Measurements from ENCODE around the gene FANCG.

The FANCG gene

DNA sequence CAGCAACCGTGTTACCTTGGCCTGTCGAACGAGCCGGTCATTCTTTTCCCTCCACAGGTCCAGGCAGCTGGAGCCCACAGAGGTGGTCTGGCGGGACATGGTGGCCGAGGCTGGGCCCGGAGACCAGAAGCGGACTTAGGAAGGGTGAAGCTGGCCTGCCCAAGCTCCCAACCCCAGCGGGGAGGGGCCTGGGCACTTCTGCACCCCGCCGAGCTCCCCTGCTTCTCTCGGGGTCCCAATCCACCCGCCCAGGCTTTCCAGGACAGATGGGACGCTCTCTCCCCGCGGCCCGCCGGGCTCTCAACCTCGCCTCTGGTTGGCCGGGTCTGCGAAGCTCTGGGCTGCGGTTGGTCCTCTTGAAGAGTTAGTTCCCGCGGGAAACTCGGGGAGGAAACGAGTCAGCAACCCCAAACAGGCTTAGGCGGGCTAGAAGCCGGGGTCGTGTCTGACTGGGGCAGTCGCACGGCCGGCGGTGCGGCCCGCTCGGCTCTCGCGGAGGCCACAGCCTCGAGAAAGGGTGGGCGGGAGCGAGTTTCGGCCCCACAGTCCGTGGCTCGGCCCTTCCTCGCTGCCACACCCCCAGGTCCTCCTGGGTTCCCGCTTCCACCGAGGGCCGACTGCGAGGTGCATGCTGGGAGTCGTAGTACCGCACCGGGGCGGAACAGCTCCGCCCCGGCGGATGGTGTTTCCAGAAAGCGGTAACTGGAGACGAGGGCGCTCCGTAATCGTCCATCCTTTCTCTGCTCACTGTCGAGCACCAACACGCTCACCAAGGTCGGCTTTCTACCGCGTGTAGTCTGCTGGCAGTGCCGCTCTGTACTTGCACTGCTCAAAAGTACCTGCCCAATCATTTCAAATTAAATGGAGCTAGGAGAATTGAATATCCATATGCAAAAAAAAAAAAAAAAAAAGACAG lies at the start of gene FANCG:
TSS of gene FANCG (minus strand) at position 517 of the 916 bp plus-strand sequence. CDS start at position 99, 418 bp downstream.
- peak; percentile 94 for DNase-seq

DNA sequence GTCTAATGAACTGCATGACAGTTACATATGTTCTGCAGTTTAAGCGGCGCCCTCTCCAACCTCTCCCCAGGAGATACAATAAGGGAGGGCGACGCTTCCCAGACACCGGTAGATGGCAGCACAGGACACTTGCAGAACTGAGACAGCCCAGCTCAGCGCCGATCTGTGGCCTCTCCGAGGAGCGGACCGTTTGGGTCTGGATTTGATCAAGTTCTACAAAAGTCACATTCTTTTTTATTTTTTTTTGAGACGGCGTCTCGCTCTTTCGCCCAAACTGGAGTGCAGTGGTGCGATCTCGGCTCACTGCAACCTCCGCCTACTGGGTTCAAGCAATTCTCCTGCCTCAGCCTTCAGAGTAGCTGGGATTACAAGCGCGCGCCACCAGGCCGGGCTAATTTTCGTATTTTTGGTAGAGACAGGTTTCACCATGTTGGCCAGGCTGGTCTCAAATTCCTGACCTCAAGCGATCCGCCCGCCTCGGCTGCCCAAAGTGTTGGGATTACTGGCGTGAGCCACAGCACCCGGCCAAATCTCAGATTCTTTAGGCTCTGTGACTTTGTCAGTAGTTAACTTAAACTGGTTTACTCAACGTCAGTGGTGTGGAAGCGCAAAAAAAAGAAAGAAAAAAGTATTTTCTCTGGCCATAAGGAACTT lies 37.3 kb upstream of the FANCG start:
- peak; percentile 93 for DNase-seq

DNA sequence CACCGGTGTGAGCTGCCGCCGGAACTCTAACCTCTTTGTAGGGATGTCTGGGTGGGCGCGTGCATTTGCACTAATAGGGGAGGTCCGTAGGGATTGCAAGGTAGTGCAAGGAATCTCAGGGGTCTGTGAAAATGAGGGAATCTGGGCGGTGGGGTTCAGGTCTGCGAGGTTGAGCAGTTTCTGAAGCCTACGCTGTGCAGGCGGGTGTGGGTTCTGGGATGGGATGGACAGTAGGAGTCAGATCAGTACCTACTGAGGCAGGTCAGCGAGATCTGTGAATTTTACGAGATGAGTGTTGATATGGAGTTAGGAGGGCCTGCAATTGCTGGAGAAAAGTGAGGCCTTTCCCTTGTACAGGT lies 36.8 kb upstream of the FANCG start:
- no peak for DNase-seq

DNA sequence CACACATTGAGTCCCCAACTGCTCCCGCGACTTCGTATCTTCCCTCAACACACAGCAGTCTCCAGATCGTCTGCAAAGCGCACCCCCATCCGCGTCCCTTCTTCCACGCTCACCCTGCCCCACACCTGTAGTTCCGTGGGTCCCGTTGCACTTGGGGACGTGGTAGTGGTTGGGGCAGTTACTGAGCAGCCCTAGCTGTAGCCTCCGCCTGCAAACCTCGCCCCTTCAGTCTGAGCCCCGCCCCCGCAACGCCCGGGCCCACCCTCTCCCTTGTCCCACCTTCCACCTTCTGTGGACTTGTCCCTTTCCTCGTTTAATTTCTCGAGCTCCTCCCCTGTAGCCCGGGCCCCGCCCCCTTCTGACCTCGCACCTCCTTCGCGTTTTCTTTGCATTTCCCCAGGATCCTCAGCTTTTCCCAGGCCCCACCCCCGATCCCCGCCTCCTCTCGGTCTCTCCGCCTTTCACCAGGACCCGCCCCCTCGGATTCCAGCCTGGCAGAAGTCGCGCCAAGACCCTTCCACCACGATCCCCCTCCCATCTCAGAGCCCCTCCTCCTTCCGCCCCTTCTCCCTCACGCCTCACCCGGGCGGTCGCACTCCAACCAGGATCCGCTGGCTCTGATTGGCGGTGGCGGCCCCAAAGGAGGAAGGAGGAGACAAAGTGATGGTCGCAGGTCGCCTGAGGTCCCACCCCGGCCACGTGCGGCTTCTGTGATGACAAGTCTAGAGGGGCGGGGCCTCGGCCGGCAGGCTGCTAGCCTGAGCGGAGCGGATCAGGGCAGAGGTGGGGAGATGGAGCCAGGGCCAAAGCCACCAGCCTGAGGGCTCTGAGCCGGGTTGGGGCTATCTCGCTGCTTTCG lies 36.2 kb upstream of the FANCG start, which contains the start of gene ATOSB:
TSS of gene ATOSB (minus strand) at position 183 of the 859 bp plus-strand sequence. CDS start 7,588 bp downstream, outside the sequence.
- peak; percentile 94 for DNase-seq

DNA sequence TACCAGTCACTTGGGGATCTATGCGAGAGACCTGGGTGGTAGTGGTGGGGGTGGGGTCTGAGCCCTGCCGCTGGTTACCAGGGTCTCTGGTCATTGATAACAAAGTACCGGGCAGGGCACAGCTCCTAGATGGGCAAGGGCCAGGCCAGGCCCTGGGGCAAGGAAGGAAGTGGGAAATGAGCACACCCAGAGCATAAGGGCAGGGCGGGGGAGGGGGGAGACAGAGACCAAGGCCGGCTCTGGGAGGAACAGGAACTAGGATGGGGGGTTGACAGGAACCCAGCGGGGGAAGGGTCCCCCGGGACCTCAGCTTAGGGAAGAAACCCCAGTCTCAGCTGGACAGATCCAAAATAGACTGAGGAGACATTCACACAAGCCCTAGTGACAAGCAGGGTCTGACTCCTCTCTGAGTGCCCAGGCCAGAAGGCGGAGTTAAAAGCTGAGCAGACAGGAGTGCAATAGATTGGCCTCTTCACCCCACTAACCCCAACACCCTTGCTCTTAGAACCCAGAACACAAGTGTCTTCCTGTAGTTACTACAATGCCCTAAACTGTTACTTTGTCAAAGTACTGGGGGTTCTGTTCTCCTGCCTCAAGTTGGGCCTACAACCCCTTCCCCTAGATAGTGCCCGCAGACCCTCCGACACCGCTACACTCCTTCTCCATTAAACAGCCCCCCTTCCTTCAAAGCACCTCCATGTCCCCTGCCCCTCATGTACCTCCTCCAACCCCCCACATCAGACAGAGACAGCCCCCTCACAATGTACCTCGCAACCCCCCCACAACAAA lies 35.3 kb upstream of the FANCG start:
- peak; percentile 36 for DNase-seq

DNA sequence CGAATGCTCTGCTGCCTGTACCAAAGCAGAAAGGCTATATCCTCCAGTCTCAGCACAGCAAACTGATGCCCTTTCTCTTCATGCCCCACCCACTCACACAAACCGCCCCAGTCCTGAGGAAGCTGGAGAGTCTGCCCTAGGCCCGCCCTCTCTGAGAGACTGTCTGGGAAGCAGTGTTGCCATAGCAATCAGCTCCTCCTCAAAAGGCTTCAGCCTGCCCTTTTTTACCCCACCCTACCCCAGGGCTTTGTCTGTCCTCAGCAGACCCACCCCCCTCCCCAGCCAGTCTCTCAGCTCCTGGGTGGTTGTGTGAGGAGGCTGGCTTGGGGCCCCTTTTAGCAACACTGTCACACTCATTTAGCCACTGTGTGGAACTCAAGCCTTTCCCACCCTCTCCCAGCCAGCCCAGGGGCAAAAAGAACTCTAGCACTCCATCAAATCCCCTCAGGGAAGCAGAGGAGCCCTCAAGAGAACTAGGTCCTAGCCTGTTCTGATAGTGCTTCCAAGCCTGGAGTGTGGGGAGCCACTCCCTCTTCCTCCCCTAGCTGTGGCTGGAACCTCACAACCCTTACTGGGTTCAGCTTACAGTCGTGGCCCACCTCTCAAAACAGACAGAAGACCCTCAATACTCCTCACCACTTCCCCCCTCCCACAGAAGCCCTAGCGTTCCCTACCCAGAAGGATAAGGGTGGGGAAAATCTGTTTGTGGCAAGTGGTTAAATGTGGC lies 34.5 kb upstream of the FANCG start:
- peak; percentile 83 for DNase-seq

DNA sequence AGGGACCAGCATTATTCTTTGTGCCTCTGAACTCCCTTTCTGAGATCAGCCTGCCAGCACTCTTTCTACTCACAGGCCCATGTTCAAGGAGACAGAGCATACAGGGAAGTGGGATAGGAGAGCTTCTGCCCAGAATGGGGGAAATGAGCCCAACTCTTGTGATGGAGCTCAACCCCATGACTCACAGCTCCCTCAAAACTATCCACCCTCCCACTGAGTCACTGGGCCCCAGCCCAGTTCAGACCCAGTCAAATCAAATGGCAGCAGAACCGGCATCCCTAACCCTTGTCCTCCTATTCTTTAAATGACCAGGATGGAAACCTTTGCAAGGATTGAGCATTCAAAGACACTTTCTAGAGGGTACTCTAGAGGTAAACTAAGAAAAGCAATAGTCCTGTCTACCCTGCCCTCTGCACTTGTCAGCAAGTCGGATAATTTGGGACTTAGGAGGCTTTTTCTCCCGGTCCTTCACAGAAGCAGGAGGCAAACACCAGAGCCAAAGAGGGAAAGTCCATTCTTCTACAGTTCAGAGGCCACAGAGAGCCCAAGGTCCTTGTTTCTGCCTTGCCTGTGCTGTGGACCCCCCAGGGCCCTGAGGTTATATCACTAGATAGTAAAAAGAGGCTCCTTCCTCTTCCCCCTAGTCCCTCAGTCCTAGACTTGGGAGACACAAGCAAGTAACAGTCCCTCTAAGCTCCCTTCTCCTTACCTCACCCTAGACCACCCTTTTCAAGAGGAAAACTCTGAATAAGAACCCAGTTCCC lies 32.7 kb upstream of the FANCG start:
- DNase-seq: no peak

DNA sequence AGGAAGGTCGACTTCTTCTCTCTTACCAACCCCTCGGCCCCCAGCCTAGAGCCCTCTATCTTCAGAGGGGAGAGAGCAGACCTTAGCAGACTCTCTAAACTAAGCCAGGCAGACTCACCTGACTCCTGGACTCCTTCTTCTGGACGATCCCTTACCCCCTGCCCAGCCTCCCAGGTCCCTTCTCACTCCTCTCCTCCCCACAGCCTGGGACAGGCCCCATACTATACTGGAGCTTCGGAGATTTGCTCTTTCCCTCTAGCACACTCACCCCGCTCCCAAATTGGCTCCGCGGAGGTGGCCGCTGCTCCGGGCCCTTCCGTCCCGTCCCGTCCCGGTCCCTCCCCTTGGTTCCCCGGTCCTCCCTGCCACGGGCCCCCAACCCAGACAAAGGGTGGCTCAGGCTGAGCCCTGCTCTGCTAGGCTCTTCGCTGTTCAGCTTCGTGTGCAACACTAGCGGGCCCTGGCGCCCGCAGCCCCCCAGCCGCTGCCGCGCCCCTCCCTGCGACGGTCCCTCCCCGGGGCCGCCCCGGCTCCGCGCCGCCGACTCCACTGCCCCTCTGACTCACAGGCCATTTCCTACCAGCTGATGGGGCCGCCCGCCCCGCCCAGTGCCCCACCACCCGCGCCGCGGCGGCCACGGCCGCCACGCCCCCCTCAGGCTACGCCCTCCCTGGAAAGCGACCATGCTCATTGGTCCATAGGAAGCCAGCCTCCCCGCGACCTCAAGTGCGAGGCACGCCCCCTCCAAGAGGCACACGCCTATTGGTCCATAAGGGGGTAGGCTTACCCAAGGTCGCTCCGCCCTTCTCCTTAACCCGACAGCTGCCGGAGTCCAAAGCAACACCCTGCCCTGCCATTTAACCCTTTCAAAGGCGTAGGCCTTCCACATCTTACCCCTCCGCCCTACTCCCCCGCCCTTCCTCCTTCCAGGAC lies 31.5 kb upstream of the FANCG start:
- peak; percentile 99 for DNase-seq

DNA sequence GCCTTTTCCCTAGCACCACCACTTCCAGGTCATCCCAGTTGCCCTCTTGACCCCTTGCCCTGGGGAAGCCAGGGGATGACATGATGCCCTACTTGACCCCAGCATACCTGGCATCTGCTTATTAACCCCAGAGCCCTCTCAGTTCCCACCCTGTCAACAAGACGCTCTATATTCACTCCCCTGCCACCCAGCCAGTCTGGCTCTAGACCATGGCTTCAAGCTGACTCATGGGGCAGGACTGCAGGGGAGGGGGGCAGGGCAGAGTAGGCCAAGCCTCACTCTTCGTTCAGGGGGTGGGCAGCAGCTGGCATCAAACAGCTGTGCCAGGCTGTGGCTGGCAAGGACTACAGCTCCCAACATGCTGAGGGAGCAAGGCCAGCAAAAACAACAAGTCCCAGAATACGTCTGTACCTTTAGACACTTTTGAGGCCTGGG lies 30.6 kb upstream of the FANCG start:
- no peak for DNase-seq

DNA sequence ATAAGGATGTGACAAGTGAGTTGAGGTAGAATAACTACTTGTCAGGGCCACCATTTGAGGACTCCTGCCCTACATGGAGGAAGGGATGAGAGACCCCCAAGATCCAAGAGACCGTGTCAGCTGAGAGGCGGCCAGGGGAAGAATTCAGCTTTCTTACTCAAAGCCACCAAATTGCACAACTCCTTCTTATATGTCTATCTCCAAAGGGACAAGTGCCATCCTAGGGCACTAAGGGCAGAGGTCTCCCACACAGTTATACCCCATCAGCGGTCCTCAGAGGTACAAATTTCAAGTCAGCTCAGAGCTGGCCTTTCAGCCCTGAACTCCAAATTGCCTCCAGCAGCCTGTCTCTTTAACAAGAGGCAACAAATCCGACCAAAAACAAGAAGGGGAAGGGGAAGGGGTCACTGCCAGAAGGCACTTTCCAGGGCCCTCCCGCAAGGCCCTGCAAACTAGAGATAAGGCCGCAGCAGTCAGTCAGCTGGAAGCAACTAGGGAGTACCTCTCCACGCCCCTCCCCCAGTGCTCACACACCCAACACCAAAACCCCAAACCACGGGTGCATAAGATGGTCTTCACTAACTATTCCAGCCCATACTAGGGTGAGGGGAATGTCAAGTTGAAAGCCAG lies 29.3 kb upstream of the FANCG start:
- DNase-seq: no peak

DNA sequence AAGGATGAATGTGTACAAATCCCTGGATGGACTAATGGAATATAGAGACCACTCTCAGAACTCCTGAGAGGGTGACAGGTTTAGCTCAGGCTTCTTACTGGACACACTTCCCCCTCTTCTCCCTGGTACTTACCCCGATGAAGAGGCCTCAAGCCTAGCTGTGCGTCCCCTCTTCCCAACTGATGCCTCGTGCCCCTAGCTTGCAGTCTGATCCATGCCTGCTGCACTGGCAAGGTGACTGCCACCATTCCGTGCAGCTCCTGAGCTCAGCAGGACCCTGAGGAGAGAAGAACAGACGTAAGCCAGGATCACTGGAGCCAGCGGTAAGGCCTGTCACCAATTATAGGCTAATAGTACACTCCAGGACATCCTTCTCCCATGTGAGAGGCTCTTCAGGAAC lies 28.7 kb upstream of the FANCG start:
- DNase-seq: no peak

DNA sequence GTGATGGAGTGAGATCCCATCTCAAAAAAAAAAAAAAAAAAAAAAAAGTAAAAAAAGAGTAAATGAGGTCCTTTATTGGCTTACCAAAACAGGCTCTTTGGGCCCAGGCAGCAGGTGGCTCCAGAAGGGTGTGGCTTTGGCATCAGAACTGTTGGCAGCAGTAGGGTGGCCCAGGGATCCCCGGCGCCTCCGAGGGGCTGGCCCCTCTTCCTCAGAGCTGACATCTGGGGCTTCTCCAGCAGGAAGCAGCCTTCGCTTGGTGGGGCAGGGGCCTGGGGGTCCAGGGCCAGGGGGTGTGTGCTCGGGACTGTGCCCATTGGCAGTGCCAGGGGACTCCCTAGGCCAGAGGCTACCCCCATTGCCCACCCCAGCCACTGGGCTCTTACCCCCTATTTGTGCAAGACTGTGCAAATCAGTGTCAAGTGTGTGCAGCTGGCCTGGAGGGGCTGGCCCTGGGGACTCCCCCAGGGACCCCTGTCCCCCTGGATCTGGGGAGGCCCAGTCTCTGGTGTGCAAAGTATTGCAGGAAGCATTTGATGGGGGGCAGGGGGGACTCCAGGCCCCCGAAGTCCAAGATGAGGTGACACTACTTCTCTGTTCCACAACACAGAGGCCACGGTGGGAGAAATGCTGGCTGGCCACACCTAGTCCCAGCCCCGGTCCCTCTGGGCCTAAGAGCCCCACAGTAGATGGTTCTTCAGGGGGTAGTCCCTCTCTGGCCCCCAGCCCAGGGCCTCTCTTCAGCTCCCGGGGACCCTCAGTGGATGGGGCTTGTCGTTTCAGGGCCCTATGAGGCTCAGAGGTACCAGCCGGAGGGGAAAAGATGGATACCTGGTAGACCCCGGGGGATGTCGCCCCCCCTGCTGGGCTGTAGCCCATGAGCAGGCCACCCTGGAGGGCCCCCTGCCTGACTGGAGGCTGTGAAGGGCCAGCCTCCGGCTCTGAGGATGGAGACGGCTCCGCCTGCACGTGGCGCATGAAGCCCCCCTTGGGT lies 27.9 kb upstream of the FANCG start:
- DNase-seq: no peak

DNA sequence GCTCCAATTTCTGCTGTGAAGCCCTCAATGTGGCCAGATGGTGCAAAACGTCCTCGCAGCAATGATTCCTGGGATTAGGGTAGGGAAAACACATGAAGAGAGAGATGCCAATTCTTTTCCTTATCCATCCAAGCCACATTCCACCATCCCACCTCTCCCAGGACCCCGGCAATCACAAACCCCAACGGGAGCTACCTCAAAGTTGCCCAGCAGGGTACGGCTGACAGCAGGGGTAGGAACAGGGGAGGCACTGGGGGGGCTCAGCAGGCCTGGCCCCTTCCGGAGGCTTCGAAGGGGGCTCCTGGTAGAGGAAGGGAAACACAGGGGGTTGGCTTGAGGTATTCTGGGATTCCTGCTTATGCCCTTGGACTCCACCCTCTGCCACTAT lies 26.6 kb upstream of the FANCG start:
- no peak for DNase-seq

DNA sequence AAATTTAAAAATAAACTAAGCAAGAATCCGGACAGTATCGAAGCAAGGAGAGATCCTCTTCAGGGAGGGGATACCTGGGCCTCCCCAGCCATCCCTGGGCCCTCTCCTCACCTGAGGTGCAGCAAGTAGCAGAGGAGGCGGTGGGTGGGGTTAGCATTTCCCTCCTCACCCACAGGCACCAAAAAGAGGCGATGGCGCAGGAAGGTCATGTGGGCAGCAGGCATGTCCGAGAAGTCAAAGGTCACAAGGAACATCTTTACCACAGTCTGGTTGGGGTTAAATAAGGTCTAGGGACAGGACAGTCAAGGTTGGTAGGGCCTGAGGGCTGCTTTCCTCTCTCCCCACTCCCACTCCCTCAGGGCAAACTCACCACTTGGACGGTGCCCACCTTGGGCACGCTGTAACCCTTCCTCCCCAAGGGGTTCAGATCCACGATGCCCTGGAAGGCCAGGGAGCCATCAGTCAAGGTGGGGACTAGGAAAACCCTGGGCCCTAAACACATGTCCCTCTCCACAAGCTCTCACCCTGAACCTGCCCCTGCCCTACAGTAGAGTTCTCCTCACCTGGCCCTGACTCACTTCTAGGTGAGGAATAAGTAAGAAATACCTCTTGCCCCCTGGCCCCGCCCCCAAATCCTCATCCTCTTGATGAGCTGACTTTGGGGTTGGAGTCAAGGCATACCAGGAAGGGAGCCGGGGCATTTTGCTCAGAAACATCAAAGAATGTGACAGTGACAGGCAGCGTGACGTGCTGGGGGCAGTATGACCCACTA lies 26.0 kb upstream of the FANCG start:
- no peak for DNase-seq

DNA sequence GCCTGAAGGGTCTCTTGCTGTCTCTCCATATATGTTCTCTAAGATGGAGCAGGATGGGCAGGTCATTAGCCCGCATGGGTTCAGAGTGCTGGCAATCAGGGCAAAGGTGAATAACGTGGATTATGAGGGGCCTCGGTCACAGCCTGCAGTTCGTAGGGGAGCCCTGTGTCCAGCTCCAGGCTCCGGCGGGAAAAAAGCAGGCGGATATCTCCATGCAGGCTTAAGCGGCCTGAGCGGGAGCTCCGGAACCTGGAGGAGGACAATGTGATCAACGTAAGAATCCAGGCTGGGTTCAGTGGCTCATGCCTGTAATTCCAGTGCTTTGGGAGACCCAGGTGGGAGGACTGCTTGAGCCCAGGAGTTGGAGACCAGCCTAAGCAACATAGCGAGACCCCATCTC lies 25.4 kb upstream of the FANCG start:
- no peak for DNase-seq

DNA sequence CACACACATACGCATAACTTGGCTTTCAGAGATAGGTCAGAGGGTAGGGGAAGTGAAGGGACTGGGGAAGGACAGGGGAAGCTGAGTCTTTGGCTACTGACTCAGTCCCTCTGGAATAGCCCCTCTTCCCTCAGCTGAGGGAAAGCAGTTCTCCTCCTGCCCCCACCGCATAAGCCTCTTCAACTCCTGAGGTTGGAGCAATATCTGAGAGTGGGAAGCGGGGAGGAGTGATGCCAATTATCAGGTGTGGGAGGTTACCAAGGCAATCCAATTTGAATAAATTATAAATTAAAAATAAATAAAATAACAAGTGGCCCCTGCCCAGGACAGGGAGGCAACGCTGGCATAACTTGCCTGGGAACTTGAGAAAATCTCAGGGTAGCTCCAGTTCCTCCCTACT lies 24.8 kb upstream of the FANCG start:
- no peak for DNase-seq

DNA sequence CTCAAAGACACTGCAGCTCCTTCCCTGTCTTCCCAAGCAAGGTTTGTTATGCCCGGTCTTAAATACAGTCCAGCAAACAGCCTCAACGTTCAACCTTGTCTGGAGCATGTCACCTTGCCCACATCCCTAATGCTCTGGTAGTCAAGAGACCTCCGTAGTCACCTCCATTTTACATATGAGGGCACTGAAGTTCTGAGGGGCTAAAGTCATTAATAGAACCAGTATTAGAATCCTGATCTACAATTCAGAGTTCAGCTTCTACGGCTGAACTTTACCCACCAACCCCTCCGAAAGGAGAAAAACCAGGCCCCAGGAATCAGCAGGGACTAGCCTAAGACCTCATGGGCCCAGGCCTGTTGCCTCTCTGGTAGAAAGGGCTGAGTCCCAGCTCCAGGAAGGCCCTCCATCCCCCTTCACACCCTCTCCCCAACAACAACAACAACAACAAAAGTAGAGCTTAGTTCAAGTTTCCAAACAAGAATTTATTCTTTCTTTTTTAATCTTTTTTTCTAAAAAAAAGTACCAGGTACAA lies 24.0 kb upstream of the FANCG start:
- DNase-seq: no peak

Data from activated CD4-positive, alpha-beta T cell treated with anti-CD3 and anti-CD28 coated beads, Interleukin-10, Interleukin-2, amounts not matched to agents 100 ng/mL and 50 ng/mL, durations not matched to agents 16 hours and 8 hours (primary cell).